K562 (cell line): ENCODE measurements around the gene MARK4. TPM values are rescaled to one million over a fixed set of nuclear protein-coding genes. Genes with fewer than 3 reads are reported as not detected.

Experiments
- BACH1 ChIP-seq: fragments of 200-800 bp; sonication (Bioruptor generic); IDR thresholded peaks from 2 replicates; pipeline ENCODE4 v1.6.1; 2016; ENCODE audit warnings: missing genetic modification characterization, missing compliant biosample characterization
- CAMTA2 ChIP-seq: fragments of 250-450 bp; sonication (Bioruptor Pico); conservative IDR thresholded peaks from 2 replicates; pipeline ENCODE4 v1.5.1; 2022
- CSDE1 ChIP-seq, 2 experiments: fragments of 450-650 bp; IDR thresholded peaks; 2 replicates each; pipeline ENCODE4 v1.6.1; 2016; ENCODE audit warnings: mild to moderate bottlenecking in 1 of 2
- ELF4 ChIP-seq: fragments of 450-650 bp; formaldehyde crosslinking; IDR thresholded peaks from 2 replicates; pipeline ENCODE4 v1.4.0; 2022; ENCODE audit warnings: missing genetic modification characterization
- L3MBTL2 ChIP-seq: fragments of 450-650 bp; IDR thresholded peaks from 2 replicates; pipeline ENCODE4 v1.6.1; 2016; ENCODE audit warnings: mild to moderate bottlenecking, moderate library complexity
- MLLT1 ChIP-seq, 2 experiments: fragments of 450-650 bp; IDR thresholded peaks; 2 replicates each; pipeline ENCODE4 v1.6.1; 2016
- NFRKB ChIP-seq: fragments of 450-650 bp; IDR thresholded peaks from 2 replicates; pipeline ENCODE4 v1.6.1; 2016; ENCODE audit warnings: low read depth
- NR2F6 ChIP-seq: fragments of 450-650 bp; formaldehyde crosslinking; IDR thresholded peaks from 2 replicates; pipeline ENCODE4 v1.4.0; 2020; ENCODE audit warnings: mild to moderate bottlenecking
- SMARCE1 ChIP-seq: fragments of 450-650 bp; IDR thresholded peaks from 2 replicates; pipeline ENCODE4 v1.7.1; 2016; ENCODE audit warnings: mild to moderate bottlenecking
- SOX6 ChIP-seq: fragments of 450-650 bp; IDR thresholded peaks from 2 replicates; pipeline ENCODE4 v1.6.1; 2014; ENCODE audit warnings: mild to moderate bottlenecking
- SRSF1 ChIP-seq: fragments of 200-400 bp; formaldehyde crosslinking; IDR thresholded peaks from 2 replicates; pipeline ENCODE4 v1.6.1; 2017; ENCODE audit warnings: mild to moderate bottlenecking, low read depth, low read length, moderate library complexity
- TARDBP ChIP-seq: fragments of 450-650 bp; IDR thresholded peaks from 2 replicates; pipeline ENCODE4 v1.6.1; 2016
- ZBTB9 ChIP-seq: fragments of 450-650 bp; formaldehyde crosslinking; IDR thresholded peaks from 2 replicates; pipeline ENCODE4 v1.4.0; 2020; ENCODE audit warnings: mild to moderate bottlenecking, moderate library complexity
- ZC3H4 ChIP-seq: sonication (generic); formaldehyde crosslinking; IDR thresholded peaks from 2 replicates; pipeline ENCODE4 v1.9.0; 2021; ENCODE audit warnings: missing genetic modification reagents, borderline replicate concordance
- ZFX ChIP-seq: sonication (generic); formaldehyde crosslinking; IDR thresholded peaks from 2 replicates; pipeline ENCODE4 v1.8.0; 2022; ENCODE audit warnings: mild to moderate bottlenecking, missing genetic modification reagents, moderate library complexity
- ZKSCAN8 ChIP-seq: fragments of 200-800 bp; sonication (Bioruptor generic); IDR thresholded peaks from 2 replicates; pipeline ENCODE4 v1.6.1; 2016; ENCODE audit warnings: missing genetic modification characterization, missing compliant biosample characterization
- ZNF324 ChIP-seq: fragments of 250-450 bp; sonication (Bioruptor Pico); IDR thresholded peaks from 2 replicates; pipeline ENCODE4 v1.4.0; 2020; ENCODE audit warnings: mild to moderate bottlenecking
- ZNF444 ChIP-seq: fragments of 250-450 bp; sonication (Bioruptor Pico); IDR thresholded peaks from 2 replicates; pipeline ENCODE4 v1.4.0; 2020; ENCODE audit warnings: mild to moderate bottlenecking, moderate library complexity
- ZNF449 ChIP-seq: fragments of 250-450 bp; sonication (Bioruptor Pico); IDR thresholded peaks from 2 replicates; pipeline ENCODE4 v1.8.0; 2022; ENCODE audit warnings: moderate library complexity, mild to moderate bottlenecking, inconsistent platforms
- ZNF668 ChIP-seq: fragments of 250-450 bp; sonication (Bioruptor Pico); IDR thresholded peaks from 2 replicates; pipeline ENCODE4 v1.8.0; 2022; ENCODE audit warnings: mild to moderate bottlenecking, inconsistent platforms
- polyA plus RNA-seq, 8 experiments: library from polyadenylated mRNA; depleted of rRNA in 4 of 8; stranded (reverse) in 5 of 8; unstranded in 3 of 8; fragments of >200 nt; fragmentation: Nextera tagmentation in 2 of 8; fragmentation: Illumina TruSeq in 1 of 8; extraction: Ambion mirVana in 2 of 8; extraction: Trizol in 1 of 8; gene quantifications; 2 replicates each; pipeline versions ENCODE4 v1.2.1 to v1.2.3, GENCODE V29; 2011 to 2014; ENCODE audit warnings: inconsistent platforms in 1 of 8, missing spikeins in 1 of 8
- total RNA-seq, 7 experiments: library from RNA; depleted of rRNA in 6 of 7; stranded (reverse); fragments of >200 nt in 6 of 7; fragmentation: Illumina TruSeq in 2 of 7; extraction: Trizol in 2 of 7; gene quantifications; 2 replicates each; pipeline versions ENCODE4 v1.2.1 to v1.2.3, GENCODE V29; 2011 to 2021; ENCODE audit warnings: low replicate concordance in 1 of 7
- TF ChIP-seq, protein P1 (sequence below): fragments of 450-650 bp; formaldehyde crosslinking; IDR thresholded peaks from 2 replicates; pipeline ENCODE4 v1.4.0; 2022; ENCODE audit warnings: mild to moderate bottlenecking, moderate library complexity
- TF ChIP-seq, protein P2 (sequence below): sonication (generic); formaldehyde crosslinking; IDR thresholded peaks from 2 replicates; pipeline ENCODE4 v1.8.0; 2022; ENCODE audit warnings: missing genetic modification reagents, mild to moderate bottlenecking, moderate library complexity, borderline replicate concordance
- TF ChIP-seq, protein P3 (sequence below): fragments of 250-450 bp; sonication (Bioruptor Pico); IDR thresholded peaks from 2 replicates; pipeline ENCODE4 v1.5.0; 2021

The MARK4 gene
- total and polyA plus RNA-seq, 9 of the 15 experiments (the other 6 are each of a cell fraction or from before 2014, with no cell fraction given) = 0.52 to 29.4 (median 8.6) TPM

- TF ChIP-seq ZKSCAN8 (no peak), ZNF668 (no peak), ZC3H4 (CRISPR knock-in tag) (no peak), NFRKB (no peak), L3MBTL2 (peak; percentile 80), SRSF1 (no peak), NR2F6 (CRISPR knock-in tag) (no peak), BACH1 (tag) (no peak), SOX6 (peak; percentile 61; the same call in 1 of the 2 replicates), TARDBP (no peak), ZBTB9 (CRISPR knock-in tag) (no peak), CAMTA2 (CRISPR knock-in tag) (no peak), ZNF449 (CRISPR knock-in tag) (no peak), CSDE1 (IDR thresholded peaks at IDR 0.05) (no peak), ELF4 (CRISPR knock-in tag) (no peak), SMARCE1 (peak; percentile 42; the same call in 1 of the 2 replicates), ZNF324 (CRISPR knock-in tag) (no peak), MLLT1 (IDR thresholded peaks at IDR 0.05) (no peak), ZNF444 (CRISPR knock-in tag) (no peak), ZFX (peak; percentile 79)
- TF ChIP-seq, protein P1, sequence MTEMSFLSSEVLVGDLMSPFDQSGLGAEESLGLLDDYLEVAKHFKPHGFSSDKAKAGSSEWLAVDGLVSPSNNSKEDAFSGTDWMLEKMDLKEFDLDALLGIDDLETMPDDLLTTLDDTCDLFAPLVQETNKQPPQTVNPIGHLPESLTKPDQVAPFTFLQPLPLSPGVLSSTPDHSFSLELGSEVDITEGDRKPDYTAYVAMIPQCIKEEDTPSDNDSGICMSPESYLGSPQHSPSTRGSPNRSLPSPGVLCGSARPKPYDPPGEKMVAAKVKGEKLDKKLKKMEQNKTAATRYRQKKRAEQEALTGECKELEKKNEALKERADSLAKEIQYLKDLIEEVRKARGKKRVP (CRISPR knock-in tag) = 0 out of 2 replicates have a peak, but pooled peaks have one; percentile 15
- TF ChIP-seq, protein P2, sequence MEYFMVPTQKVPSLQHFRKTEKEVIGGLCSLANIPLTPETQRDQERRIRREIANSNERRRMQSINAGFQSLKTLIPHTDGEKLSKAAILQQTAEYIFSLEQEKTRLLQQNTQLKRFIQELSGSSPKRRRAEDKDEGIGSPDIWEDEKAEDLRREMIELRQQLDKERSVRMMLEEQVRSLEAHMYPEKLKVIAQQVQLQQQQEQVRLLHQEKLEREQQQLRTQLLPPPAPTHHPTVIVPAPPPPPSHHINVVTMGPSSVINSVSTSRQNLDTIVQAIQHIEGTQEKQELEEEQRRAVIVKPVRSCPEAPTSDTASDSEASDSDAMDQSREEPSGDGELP = peak; percentile 96
- TF ChIP-seq, protein P3, sequence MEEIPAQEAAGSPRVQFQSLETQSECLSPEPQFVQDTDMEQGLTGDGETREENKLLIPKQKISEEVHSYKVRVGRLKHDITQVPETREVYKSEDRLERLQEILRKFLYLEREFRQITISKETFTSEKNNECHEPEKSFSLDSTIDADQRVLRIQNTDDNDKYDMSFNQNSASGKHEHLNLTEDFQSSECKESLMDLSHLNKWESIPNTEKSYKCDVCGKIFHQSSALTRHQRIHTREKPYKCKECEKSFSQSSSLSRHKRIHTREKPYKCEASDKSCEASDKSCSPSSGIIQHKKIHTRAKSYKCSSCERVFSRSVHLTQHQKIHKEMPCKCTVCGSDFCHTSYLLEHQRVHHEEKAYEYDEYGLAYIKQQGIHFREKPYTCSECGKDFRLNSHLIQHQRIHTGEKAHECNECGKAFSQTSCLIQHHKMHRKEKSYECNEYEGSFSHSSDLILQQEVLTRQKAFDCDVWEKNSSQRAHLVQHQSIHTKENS = no peak
These were observed 5.7 kb upstream of the MARK4 start, which contains the start of gene EXOC3L2 (continued) for GRCh38 chr19:45245334-45245787.
